SK-N-SH (cell line): ENCODE measurements around the gene PARD3B.
A peak's percentile ranks its signal among the peaks of the same experiment; 100 is the strongest.

Source experiments
- CTCF ChIP-seq: fragments of 200-600 bp; sonication (generic); IDR thresholded peaks from 2 replicates; pipeline ENCODE4 v1.6.1; 2017; ENCODE audit warnings: antibody characterized with exemption, mild to moderate bottlenecking, moderate library complexity
- EP300 ChIP-seq, 2 experiments: IDR thresholded peaks; 2 replicates each; pipeline versions ENCODE4 v1.4.0 to v1.6.1; 2012; ENCODE audit warnings: borderline replicate concordance in 1 of 2, low read depth in 1 of 2, low read length in 1 of 2
- FOXM1 ChIP-seq: IDR thresholded peaks from 2 replicates; pipeline ENCODE4 v1.4.0; 2012; ENCODE audit warnings: low read depth, mild to moderate bottlenecking
- GABPA ChIP-seq: IDR thresholded peaks from 2 replicates; pipeline ENCODE4 v1.4.0; 2012; ENCODE audit warnings: low read depth, mild to moderate bottlenecking
- JUND ChIP-seq: IDR thresholded peaks from 2 replicates; pipeline ENCODE4 v1.4.0; 2012
- MXI1 ChIP-seq: IDR thresholded peaks from 2 replicates; pipeline ENCODE4 v1.6.1; 2012; ENCODE audit warnings: mild to moderate bottlenecking, low read depth, low read length, improper control_type of control experiment
- NFIC ChIP-seq: IDR thresholded peaks from 2 replicates; pipeline ENCODE4 v1.4.0; 2012; ENCODE audit warnings: borderline replicate concordance
- POLR2AphosphoS5 ChIP-seq: IDR thresholded peaks from 2 replicates; pipeline ENCODE4 v1.6.1; 2012; ENCODE audit warnings: low read depth, low read length
- YY1 ChIP-seq: IDR thresholded peaks from 2 replicates; pipeline ENCODE4 v1.4.0; 2012; ENCODE audit warnings: low read depth, mild to moderate bottlenecking

DNA sequence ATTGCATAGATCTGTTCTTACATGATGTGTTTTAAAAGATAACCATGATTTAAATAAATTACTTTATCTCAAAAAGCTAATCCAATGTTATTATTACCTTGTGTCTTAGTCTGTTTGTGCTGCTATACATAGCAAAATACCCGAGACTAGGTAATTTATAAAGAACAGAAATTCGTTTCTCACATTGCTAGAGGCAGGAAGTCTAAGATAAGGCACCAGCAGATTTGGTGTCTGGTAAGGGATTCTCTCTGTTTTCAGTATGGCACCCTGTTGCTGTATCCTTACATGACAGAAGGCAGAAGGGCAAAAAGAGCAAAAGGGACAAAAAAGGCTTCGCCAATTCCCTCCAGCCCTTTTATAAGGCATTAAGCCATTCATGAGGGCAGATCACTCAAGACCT lies 533.9 kb downstream of the PARD3B start:
- TF ChIP-seq JUND, result no peak
- no peak for TF ChIP-seq YY1
- TF ChIP-seq EP300 (IDR thresholded peaks at IDR 0.05; ENCODE audit: borderline replicate concordance in 1 of 2, low read depth in 1 of 2, low read length in 1 of 2), result peak in 1 of 2 experiments; percentile 86; a peak in 2 of 4 replicates
- TF ChIP-seq GABPA, result no peak
- no peak for TF ChIP-seq CTCF
- no peak for TF ChIP-seq POLR2AphosphoS5
- no peak for TF ChIP-seq MXI1
- no peak for TF ChIP-seq FOXM1
- no peak for TF ChIP-seq NFIC
